Loucy (cell line): ENCODE results near the gene TP73.
A peak's percentile ranks its signal among the peaks of the same experiment; 100 is the strongest.

Source experiments
- H2AFZ ChIP-seq: fragments of 200-600 bp; sonication (generic); 2 replicates; pipeline ENCODE4 v1.6.0; 2016; ENCODE audit warnings: antibody characterized with exemption, mild to moderate bottlenecking, low read length, moderate library complexity
- H3F3A ChIP-seq: fragments of 200-600 bp; 2 replicates; pipeline ENCODE4 v1.6.0; 2016; ENCODE audit warnings: antibody characterized with exemption, low read depth, mild to moderate bottlenecking
- H3K27me3 ChIP-seq: fragments of 200-600 bp; sonication (generic); 2 replicates; pipeline ENCODE4 v1.6.1; 2014; ENCODE audit warnings: low read length, mild to moderate bottlenecking; ENCODE audit not compliant: insufficient read depth, poor library complexity, severe bottlenecking
- H3K36me3 ChIP-seq: fragments of 200-600 bp; sonication (generic); 2 replicates; pipeline ENCODE4 v1.6.1; 2016; ENCODE audit warnings: low read length; ENCODE audit not compliant: insufficient read depth
- H3K4me1 ChIP-seq: fragments of 200-600 bp; sonication (generic); 2 replicates; pipeline ENCODE4 v1.5.1; 2014; ENCODE audit warnings: low read length, mild to moderate bottlenecking; ENCODE audit not compliant: insufficient read depth, poor library complexity, severe bottlenecking
- H3K4me2 ChIP-seq: fragments of 200-600 bp; sonication (generic); 2 replicates; pipeline ENCODE4 v1.6.0; 2014; ENCODE audit warnings: antibody characterized with exemption, low read length, low read depth, mild to moderate bottlenecking; ENCODE audit not compliant: poor library complexity, severe bottlenecking
- H3K4me3 ChIP-seq: fragments of 200-600 bp; sonication (generic); 2 replicates; pipeline ENCODE4 v1.5.1; 2014; ENCODE audit warnings: low read length, mild to moderate bottlenecking, mixed read lengths; ENCODE audit not compliant: poor library complexity, severe bottlenecking
- H3K79me2 ChIP-seq: fragments of 200-600 bp; sonication (generic); 2 replicates; pipeline ENCODE4 v1.6.1; 2014; ENCODE audit warnings: low read length; ENCODE audit not compliant: insufficient read depth
- H3K9ac ChIP-seq: fragments of 200-600 bp; sonication (generic); 2 replicates; pipeline ENCODE4 v1.6.0; 2014; ENCODE audit warnings: mild to moderate bottlenecking, low read depth, low read length, moderate library complexity; ENCODE audit not compliant: poor library complexity, severe bottlenecking
- H3K9me2 ChIP-seq: fragments of 200-600 bp; sonication (generic); replicated peaks from 2 replicates; pipeline ENCODE4 v1.6.1; 2016; ENCODE audit warnings: low read depth, low read length, mixed read lengths
- H3K9me3 ChIP-seq: fragments of 200-600 bp; sonication (generic); 2 replicates; pipeline ENCODE4 v1.6.1; 2014; ENCODE audit warnings: mild to moderate bottlenecking, antibody characterized with exemption, low read length, low read depth; ENCODE audit not compliant: insufficient read depth
- H4K20me1 ChIP-seq: fragments of 200-600 bp; sonication (generic); 2 replicates; pipeline ENCODE4 v1.6.0; 2014; ENCODE audit warnings: antibody characterized with exemption, low read length, mild to moderate bottlenecking; ENCODE audit not compliant: insufficient read depth, poor library complexity, severe bottlenecking
- EZH2phosphoT487 ChIP-seq: fragments of 200-600 bp; IDR thresholded peaks from 2 replicates; pipeline ENCODE4 v1.6.1; 2018; ENCODE audit warnings: antibody characterized with exemption, mild to moderate bottlenecking, moderate library complexity, borderline replicate concordance
- TF ChIP-seq, protein P1 (sequence below): fragments of 200-600 bp; sonication (generic); conservative IDR thresholded peaks from 2 replicates; pipeline ENCODE4 v1.5.1; 2014; ENCODE audit warnings: mild to moderate bottlenecking, antibody characterized with exemption, low read length

TP73 gene

DNA sequence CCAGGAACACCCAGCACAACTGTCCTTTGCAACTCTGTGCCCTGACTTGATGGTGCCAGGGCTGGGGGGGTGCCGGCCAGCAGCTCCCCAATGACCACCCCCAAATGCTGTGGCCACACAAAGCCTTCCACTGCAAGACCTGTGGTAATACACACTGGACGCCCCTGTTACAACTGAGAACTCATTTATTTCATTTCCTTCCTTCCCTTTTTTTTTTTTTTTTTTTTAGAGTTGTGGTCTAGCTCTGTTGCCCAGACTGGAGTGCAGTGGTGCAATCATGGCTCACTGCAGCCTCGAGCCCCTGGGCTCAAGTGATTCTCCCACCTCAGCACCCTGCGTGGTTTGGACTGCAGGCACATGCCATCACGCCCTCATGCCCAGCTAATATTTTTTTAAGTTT lies 25.2 kb downstream of the TP73 start:
- no peaks in the 10 kb centered on the region for H3K27me3 ChIP-seq

GRCh38 chr1:3678361-3679097 lies 26.2 kb downstream of the TP73 start:
- Histone ChIP-seq H4K20me1 (no peaks in the 10 kb centered on the region), H2AFZ (no peak overlapping the region), H3K4me2 (peak overlapping the region; percentile 58), H3K4me3 (no peak overlapping the region), H3K9me3 (no peaks in the 10 kb centered on the region), H3K79me2 (no peaks in the 10 kb centered on the region), H3K36me3 (no peaks in the 10 kb centered on the region), H3K4me1 (peaks cover 21% of the 10 kb centered on the region), H3K9ac (no peak overlapping the region), H3F3A (no peaks in the 10 kb centered on the region), H3K27me3 (no peaks in the 10 kb centered on the region), H3K9me2 (no peaks in the 10 kb centered on the region)
- no peak for TF ChIP-seq EZH2phosphoT487
- TF ChIP-seq, protein P1, sequence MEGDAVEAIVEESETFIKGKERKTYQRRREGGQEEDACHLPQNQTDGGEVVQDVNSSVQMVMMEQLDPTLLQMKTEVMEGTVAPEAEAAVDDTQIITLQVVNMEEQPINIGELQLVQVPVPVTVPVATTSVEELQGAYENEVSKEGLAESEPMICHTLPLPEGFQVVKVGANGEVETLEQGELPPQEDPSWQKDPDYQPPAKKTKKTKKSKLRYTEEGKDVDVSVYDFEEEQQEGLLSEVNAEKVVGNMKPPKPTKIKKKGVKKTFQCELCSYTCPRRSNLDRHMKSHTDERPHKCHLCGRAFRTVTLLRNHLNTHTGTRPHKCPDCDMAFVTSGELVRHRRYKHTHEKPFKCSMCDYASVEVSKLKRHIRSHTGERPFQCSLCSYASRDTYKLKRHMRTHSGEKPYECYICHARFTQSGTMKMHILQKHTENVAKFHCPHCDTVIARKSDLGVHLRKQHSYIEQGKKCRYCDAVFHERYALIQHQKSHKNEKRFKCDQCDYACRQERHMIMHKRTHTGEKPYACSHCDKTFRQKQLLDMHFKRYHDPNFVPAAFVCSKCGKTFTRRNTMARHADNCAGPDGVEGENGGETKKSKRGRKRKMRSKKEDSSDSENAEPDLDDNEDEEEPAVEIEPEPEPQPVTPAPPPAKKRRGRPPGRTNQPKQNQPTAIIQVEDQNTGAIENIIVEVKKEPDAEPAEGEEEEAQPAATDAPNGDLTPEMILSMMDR: no peak

More for the DNA sequence above, 25.2 kb downstream of the TP73 start:
- H3K36me3 ChIP-seq: no peaks in the 10 kb centered on the region
- H3F3A ChIP-seq: no peaks in the 10 kb centered on the region
- H4K20me1 ChIP-seq: no peaks in the 10 kb centered on the region
- peaks cover 21% of the 10 kb centered on the region for H3K4me1 ChIP-seq
- peak overlapping the region; percentile 18 for H3K4me3 ChIP-seq
- H3K9me2 ChIP-seq: no peaks in the 10 kb centered on the region
- peak overlapping the region; percentile 58 for H3K4me2 ChIP-seq
- H2AFZ ChIP-seq: peak overlapping the region; percentile 58; the same call in 1 of the 2 replicates
- TF ChIP-seq, protein P1: no peak
- TF ChIP-seq EZH2phosphoT487: no peak
- peak overlapping the region; percentile 49 for H3K9ac ChIP-seq
- no peaks in the 10 kb centered on the region for H3K9me3 ChIP-seq
- no peaks in the 10 kb centered on the region for H3K79me2 ChIP-seq

GRCh38 chr1:3679098-3679555 lies 26.8 kb downstream of the TP73 start:
- Histone ChIP-seq H3K4me2 (no peak overlapping the region), H2AFZ (no peak overlapping the region), H3K79me2 (no peaks in the 10 kb centered on the region), H3K36me3 (no peaks in the 10 kb centered on the region), H3K4me1 (peaks cover 21% of the 10 kb centered on the region), H3K9me3 (no peaks in the 10 kb centered on the region), H3K4me3 (no peak overlapping the region), H3K9me2 (no peaks in the 10 kb centered on the region), H3F3A (no peaks in the 10 kb centered on the region), H4K20me1 (no peaks in the 10 kb centered on the region), H3K27me3 (no peaks in the 10 kb centered on the region), H3K9ac (no peak overlapping the region)
- TF ChIP-seq EZH2phosphoT487: no peak
- TF ChIP-seq, protein P1: no peak
